Muscle of leg (tissue), 16 donors: ENCODE data around the gene MKRN2. TPM values are rescaled to one million over a fixed set of nuclear protein-coding genes. Genes with fewer than 3 reads are reported as not detected.
A peak's percentile ranks its signal among the peaks of the same experiment; 100 is the strongest.

ENCODE experiments used
- DNase-seq: peaks from one replicate; pipeline ENCODE4 v3.0.0; 2013
- H3K27ac ChIP-seq: one replicate; pipeline ENCODE4 v1.5.1; 2013; ENCODE audit warnings: mild to moderate bottlenecking, low read length, control low read depth
- H3K27me3 ChIP-seq: one replicate; pipeline ENCODE4 v1.6.1; 2013; ENCODE audit warnings: low read length; ENCODE audit not compliant: control insufficient read depth, insufficient read depth
- H3K36me3 ChIP-seq: one replicate; pipeline ENCODE4 v1.6.1; 2013; ENCODE audit warnings: low read length; ENCODE audit not compliant: control insufficient read depth, insufficient read depth
- H3K4me1 ChIP-seq: one replicate; pipeline ENCODE4 v1.6.1; 2013; ENCODE audit warnings: low read length; ENCODE audit not compliant: control insufficient read depth, insufficient read depth
- H3K4me3 ChIP-seq: one replicate; pipeline ENCODE4 v1.5.1; 2013; ENCODE audit warnings: low read length, control low read depth
- H3K9me3 ChIP-seq: replicated peaks from 2 replicates; pipeline ENCODE4 v1.6.1; 2013; ENCODE audit warnings: low read depth, low read length; ENCODE audit not compliant: control insufficient read depth
- WGBS: methylation state at CpG from one replicate; pipeline ENCODE4 v1.1.5; 2013; ENCODE audit warnings: missing lambda C conversion rate; ENCODE audit not compliant: insufficient coverage; 5-methylcytosine and 5-hydroxymethylcytosine counted together
- long read RNA-seq, 11 donors: transcript quantifications; one replicate each; lab custom pipeline, GENCODE V29; 2026
- polyA plus RNA-seq, 8 donors: library from polyadenylated mRNA; unstranded; fragments of 120-200 nt; gene quantifications; one replicate each; pipeline versions ENCODE4 v1.2.1 to v1.2.3, GENCODE V29; 2013; ENCODE audit warnings: inconsistent platforms in 1 of 8, low replicate concordance in 1 of 8; ENCODE audit not compliant: insufficient read length in 8 of 8, insufficient read depth in 1 of 8
- total RNA-seq: library from RNA; stranded (reverse); fragments of 120-200 nt; gene quantifications from one replicate; pipeline ENCODE4 v1.2.4, GENCODE V29; 2013

The MKRN2 gene
- 25.9 TPM for total RNA-seq
- 10 to 100 TPM; 24.1 to 33.2 (median 29.4) TPM for polyA plus RNA-seq
- long read RNA-seq, donor 1, partial matches to known transcripts, result 0 of 4 reads
- long read RNA-seq, donor 1, other reads (novel, unspliced or antisense), result 0 of 4 reads
- long read RNA-seq, donor 2, result 0 reads
- long read RNA-seq, donor 3, partial matches to known transcripts, result 0 of 4 reads
- long read RNA-seq, donor 3, other reads (novel, unspliced or antisense), result 0 of 4 reads
- long read RNA-seq, donor 4, partial matches to known transcripts, result 0 of 2 reads
- long read RNA-seq, donor 4, other reads (novel, unspliced or antisense), result 0 of 2 reads
- long read RNA-seq, donor 5, transcript MKRN2-201 (8 exons, 2,848 nt), result major isoform, 16 of 24 reads
- long read RNA-seq, donor 5, partial matches to known transcripts, result 6 of 24 reads
- long read RNA-seq, donor 5, other reads (novel, unspliced or antisense), result 0 of 24 reads
- long read RNA-seq, donor 6, transcript MKRN2-201 (8 exons, 2,848 nt), result major isoform, 15 of 50 reads
- long read RNA-seq, donor 6, partial matches to known transcripts, result 25 of 50 reads
- long read RNA-seq, donor 6, other reads (novel, unspliced or antisense), result 8 of 50 reads
- long read RNA-seq, donor 7, transcript MKRN2-201 (8 exons, 2,848 nt), result major isoform, 11 of 28 reads
- long read RNA-seq, donor 7, partial matches to known transcripts, result 17 of 28 reads
- long read RNA-seq, donor 7, other reads (novel, unspliced or antisense), result 0 of 28 reads
- long read RNA-seq, donor 8, transcript MKRN2-201 (8 exons, 2,848 nt), result major isoform, 9 of 10 reads
- long read RNA-seq, donor 8, partial matches to known transcripts, result 0 of 10 reads
- long read RNA-seq, donor 8, other reads (novel, unspliced or antisense), result 0 of 10 reads
- long read RNA-seq, donor 9, transcript MKRN2-201 (8 exons, 2,848 nt), result major isoform, 6 of 89 reads
- long read RNA-seq, donor 9, partial matches to known transcripts, result 80 of 89 reads
- long read RNA-seq, donor 9, other reads (novel, unspliced or antisense), result 0 of 89 reads
- long read RNA-seq, donor 10, transcript MKRN2-201 (8 exons, 2,848 nt), result major isoform, 10 of 10 reads
- long read RNA-seq, donor 10, partial matches to known transcripts, result 0 of 10 reads
- long read RNA-seq, donor 10, other reads (novel, unspliced or antisense), result 0 of 10 reads
- long read RNA-seq, donor 11, transcript MKRN2-201 (8 exons, 2,848 nt), result major isoform, 5 of 5 reads
- long read RNA-seq, donor 11, partial matches to known transcripts, result 0 of 5 reads
- long read RNA-seq, donor 11, other reads (novel, unspliced or antisense), result 0 of 5 reads

GRCh38 chr3:12556690-12557472 lies at the start of gene MKRN2:
MKRN2 (plus strand) TSS chr3:12557087; CDS start chr3:12557151, 64 bp downstream.
- WGBS, result under 1% methylated on average over 75 of the region's 77 CpGs
- H3K4me1 ChIP-seq, result peaks cover 15% of the 10 kb centered on the region
- H3K27ac ChIP-seq, result peak within 1 kb of the TSS; percentile 97

GRCh38 chr3:12507591-12508281 lies 49.2 kb upstream of the MKRN2 start:
- Histone ChIP-seq H3K27me3 (no peaks in the 10 kb centered on the region), H3K27ac (peak overlapping the region; percentile 74), H3K4me1 (peaks cover 13% of the 10 kb centered on the region), H3K36me3 (peaks cover 22% of the 10 kb centered on the region), H3K4me3 (no peak overlapping the region), H3K9me3 (no peaks in the 10 kb centered on the region)
- peak; percentile 71 for DNase-seq
- 57% methylated on average over 7 of the region's 8 CpGs for WGBS

More at GRCh38 chr3:12556690-12557472, at the start of gene MKRN2:
- H3K4me3 ChIP-seq, result peak within 1 kb of the TSS; percentile 91
- no peaks in the 10 kb centered on the region for H3K36me3 ChIP-seq
- no peaks in the 10 kb centered on the region for H3K9me3 ChIP-seq
- peaks cover 8% of the 10 kb centered on the region for H3K27me3 ChIP-seq
- DNase-seq, result peak; percentile 94

GRCh38 chr3:12508291-12508700 lies 48.6 kb upstream of the MKRN2 start:
- Histone ChIP-seq H3K4me3 (no peak overlapping the region), H3K36me3 (peaks cover 18% of the 10 kb centered on the region), H3K27ac (peak overlapping the region; percentile 74), H3K27me3 (no peaks in the 10 kb centered on the region), H3K9me3 (no peaks in the 10 kb centered on the region), H3K4me1 (peaks cover 13% of the 10 kb centered on the region)
- 56% methylated on average over 3 of the region's 5 CpGs for WGBS
- DNase-seq, result no peak

- peaks cover 17% of the 10 kb centered on the region for H3K36me3 ChIP-seq
- 100% methylated on average over 1 of the region's 3 CpGs for WGBS
- H3K27ac ChIP-seq, result no peak overlapping the region
These were observed 47.4 kb upstream of the MKRN2 start for GRCh38 chr3:12509466-12509865.

GRCh38 chr3:12512534-12513118 lies 44.3 kb upstream of the MKRN2 start:
- no peak overlapping the region for H3K27ac ChIP-seq
- no CpG with 5 or more reads among the region's 4 CpGs for WGBS
- no peak overlapping the region for H3K4me3 ChIP-seq
- peak; percentile 47 for DNase-seq
- H3K9me3 ChIP-seq, result no peaks in the 10 kb centered on the region
- H3K4me1 ChIP-seq, result peaks cover 13% of the 10 kb centered on the region
- H3K27me3 ChIP-seq, result no peaks in the 10 kb centered on the region
- peaks cover 14% of the 10 kb centered on the region for H3K36me3 ChIP-seq

More at GRCh38 chr3:12509466-12509865, 47.4 kb upstream of the MKRN2 start:
- Histone ChIP-seq H3K9me3 (no peaks in the 10 kb centered on the region), H3K4me3 (no peak overlapping the region), H3K27me3 (no peaks in the 10 kb centered on the region), H3K4me1 (peaks cover 13% of the 10 kb centered on the region)
- DNase-seq, result no peak

- no peaks in the 10 kb centered on the region for H3K9me3 ChIP-seq
- 77% methylated on average over 5 of the region's 5 CpGs for WGBS
- peaks cover 14% of the 10 kb centered on the region for H3K36me3 ChIP-seq
- DNase-seq, result no peak
- no peaks in the 10 kb centered on the region for H3K27me3 ChIP-seq
- no peak overlapping the region for H3K4me3 ChIP-seq
- no peak overlapping the region for H3K27ac ChIP-seq
- peaks cover 9% of the 10 kb centered on the region for H3K4me1 ChIP-seq
These were observed 43.0 kb upstream of the MKRN2 start for GRCh38 chr3:12513694-12514446.

GRCh38 chr3:12515631-12516030 lies 41.3 kb upstream of the MKRN2 start:
- DNase-seq, result no peak
- H3K27me3 ChIP-seq, result no peaks in the 10 kb centered on the region
- peaks cover 11% of the 10 kb centered on the region for H3K36me3 ChIP-seq
- no peak overlapping the region for H3K27ac ChIP-seq
- H3K4me3 ChIP-seq, result no peak overlapping the region
- no peaks in the 10 kb centered on the region for H3K9me3 ChIP-seq
- H3K4me1 ChIP-seq, result peaks cover 11% of the 10 kb centered on the region

- H3K4me1 ChIP-seq, result peaks cover 11% of the 10 kb centered on the region
- no peaks in the 10 kb centered on the region for H3K27me3 ChIP-seq
- no peak overlapping the region for H3K4me3 ChIP-seq
- H3K36me3 ChIP-seq, result peaks cover 17% of the 10 kb centered on the region
- no peak for DNase-seq
- no peak overlapping the region for H3K27ac ChIP-seq
- 84% methylated on average over 4 of the region's 11 CpGs for WGBS
- peaks cover 3% of the 10 kb centered on the region for H3K9me3 ChIP-seq
These were observed 40.0 kb upstream of the MKRN2 start for GRCh38 chr3:12516873-12517272.
